Lower leg skin (tissue), 4 donors: ENCODE results near the gene PDE6A. TPM values are rescaled to one million over a fixed set of nuclear protein-coding genes. Genes with fewer than 3 reads are reported as not detected.

Experiments used
- DNase-seq, 2 donors: peaks; one replicate each; pipeline ENCODE4 v3.0.0-alpha.2; 2019; ENCODE audit warnings: low spot score in 2 of 2
- H3K4me3 ChIP-seq: fragments of 200-600 bp; sonication (generic); 2 replicates; pipeline ENCODE4 v1.5.1; 2017; ENCODE audit warnings: mild to moderate bottlenecking, low read depth; ENCODE audit not compliant: poor library complexity, severe bottlenecking
- CTCF ChIP-seq, 3 donors: fragments of 450-650 bp; IDR thresholded peaks; one replicate each; pipeline ENCODE4 v1.5.1; 2016; ENCODE audit warnings: antibody characterized with exemption in 3 of 3, mild to moderate bottlenecking in 3 of 3, moderate library complexity in 2 of 3
- POLR2A ChIP-seq, 2 donors: fragments of 450-650 bp; IDR thresholded peaks; one replicate each; pipeline ENCODE4 v1.6.1; 2016 to 2017; ENCODE audit warnings: antibody characterized with exemption in 2 of 2, mild to moderate bottlenecking in 1 of 2, moderate library complexity in 1 of 2
- WGBS, 2 donors: methylation state at CpG; one replicate each; pipeline ENCODE4 v1.1.5; 2018; 5-methylcytosine and 5-hydroxymethylcytosine counted together
- intact Hi-C: fragments of 100-400 bp; cut with DNase I; formaldehyde crosslinking; loops from one replicate; pipeline ENCODE4 v1.15.0; 2023; ENCODE audit warnings: low total_unique reads
- total RNA-seq, 4 donors: library from RNA; depleted of rRNA; stranded (reverse); fragments of >200 nt; gene quantifications; one replicate each; pipeline ENCODE4 v1.1.0, GENCODE V29; 2016

The PDE6A gene
- total RNA-seq, 4 donors from 2014 or later = 0.04 to 1.0 (median 0.49) TPM; not detected in 1

- no peak overlapping the region for H3K4me3 ChIP-seq
- WGBS, 2 donors = 97 to 99% methylated on average over 15 of the region's 15 CpGs
- DNase-seq = no peak
- intact Hi-C loops = no loop called here
- TF ChIP-seq CTCF (IDR thresholded peaks at IDR 0.05) (no peak), POLR2A (IDR thresholded peaks at IDR 0.05) (no peak)
Measured at GRCh38 chr5:149845601-149846000, 99.0 kb downstream of the PDE6A start.

- TF ChIP-seq CTCF (IDR thresholded peaks at IDR 0.05) (no peak), POLR2A (IDR thresholded peaks at IDR 0.05) (no peak)
- no peak overlapping the region for H3K4me3 ChIP-seq
- 90 to 95% methylated on average over 14 of the region's 14 CpGs for WGBS, 2 donors
- intact Hi-C loops = no loop called here
- DNase-seq = no peak
Measured at GRCh38 chr5:149841851-149842793, 102.5 kb downstream of the PDE6A start.

- TF ChIP-seq CTCF (IDR thresholded peaks at IDR 0.05) = no peak
- no peak for TF ChIP-seq POLR2A (IDR thresholded peaks at IDR 0.05)
- no peak overlapping the region for H3K4me3 ChIP-seq
- intact Hi-C loops = no loop called here
- no peak for DNase-seq
- 87 to 91% methylated on average over 8 of the region's 8 CpGs for whole genome bisulfite sequencing, 2 donors
Measured at GRCh38 chr5:149840226-149840825, 104.3 kb downstream of the PDE6A start.

- intact Hi-C loops = loop anchor here (5.0 kb wide), 2 partner anchors 123 to 148 kb away; partner anchors contain the start of gene SLC26A2
- DNase-seq = no peak
- WGBS, 2 donors = 60 to 68% methylated on average over 16 of the region's 16 CpGs
- H3K4me3 ChIP-seq = no peak overlapping the region
- TF ChIP-seq POLR2A (IDR thresholded peaks at IDR 0.05) = no peak
Measured at GRCh38 chr5:149839761-149840160, 104.8 kb downstream of the PDE6A start.

GRCh38 chr5:149838881-149839739 lies 105.5 kb downstream of the PDE6A start:
- intact Hi-C loops = loop anchor here (5.0 kb wide), 2 partner anchors 123 to 148 kb away; partner anchors contain the start of gene SLC26A2
- H3K4me3 ChIP-seq = no peak overlapping the region
- 89 to 94% methylated on average over 6 of the region's 6 CpGs for WGBS, 2 donors
- DNase-seq = no peak
- TF ChIP-seq CTCF (IDR thresholded peaks at IDR 0.05) (no peak), POLR2A (IDR thresholded peaks at IDR 0.05) (no peak)
